ENCODE measurements around the gene OSBPL9. TPM values are rescaled to one million over a fixed set of nuclear protein-coding genes. Genes with fewer than 3 reads are reported as not detected.
A peak's percentile ranks its signal among the peaks of the same experiment; 100 is the strongest.

OSBPL9 gene
- total and polyA plus RNA-seq, 2 donors (not counting 1 experiment from before 2014, with no cell fraction given), result 23.1 to 59.6 TPM

DNA sequence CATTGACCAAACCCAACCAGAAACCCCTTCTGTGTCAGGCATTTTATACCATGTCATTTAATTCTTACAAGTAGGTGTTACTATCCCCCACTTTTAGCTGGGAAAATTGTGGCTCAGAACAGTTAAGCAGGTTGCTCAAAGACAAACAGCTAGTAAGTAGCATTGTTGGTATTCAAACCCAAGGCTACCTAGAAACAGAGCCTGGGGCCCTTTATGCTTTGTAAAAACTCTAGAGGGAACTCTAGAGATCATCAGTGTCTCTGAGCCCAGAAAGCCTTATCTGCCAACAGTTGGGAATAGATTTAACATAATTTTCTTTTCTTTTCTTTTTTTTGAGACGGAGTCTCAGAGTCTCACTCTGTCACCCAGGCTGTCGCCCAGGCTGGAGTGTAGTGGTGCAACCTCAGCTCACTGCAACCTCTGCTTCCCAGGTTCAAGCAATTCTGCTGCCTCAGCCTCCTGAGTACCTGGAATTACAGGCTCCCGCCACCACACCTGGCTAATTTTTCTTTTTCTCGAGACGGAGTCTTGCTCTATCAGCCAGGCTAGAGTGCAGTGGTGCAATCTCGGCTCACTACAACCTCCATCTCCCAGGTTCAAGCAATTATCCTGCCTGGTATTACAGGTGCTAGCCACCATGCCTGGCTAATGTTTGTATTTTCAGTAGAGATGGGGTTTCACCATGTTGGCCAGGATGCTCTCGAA is 48.5 kb upstream of the OSBPL9 start:
- ChIA-PET CTCF (interaction anchor here (0.7 to 1.5 kb wide), 3 partner anchors 33 to 49 kb away, joined by 3 read pairs; partner anchors contain the start of gene EPS15), POLR2A (no interaction called here)
- Mint-ChIP-seq H3K4me1 (peaks cover 55% of the 10 kb centered on the region), H3K27me3 (no peaks in the 10 kb centered on the region), H3K27ac (no peak overlapping the region), H3K4me3 (peak overlapping the region; percentile 82), H3K9me3 (ENCODE audit: insufficient read depth) (no peaks in the 10 kb centered on the region)
- H3K36me3 ChIP-seq (replicated peaks in 1 of 2; ENCODE audit: control extremely low read depth in 1 of 2, control insufficient read depth in 1 of 2, extremely low read depth in 1 of 2, insufficient read depth in 2 of 2, low read length in 1 of 2), result no peaks in the 10 kb centered on the region
- H3K4me3 ChIP-seq (ENCODE audit: control extremely low read depth in 1 of 5, extremely low read depth in 1 of 5, insufficient read depth in 1 of 5, low read depth in 2 of 5, low read length in 4 of 5), result no peak overlapping the region
- intact Hi-C loops (cut with micrococcal nuclease), result no loop called here
- peak overlapping the region; percentile 35 for H3K9ac ChIP-seq (ENCODE audit: low read length)
- TF ChIP-seq EZH2 (IDR thresholded peaks at IDR 0.05; ENCODE audit: borderline replicate concordance, insufficient read depth, low read depth, low read length, poor library complexity, severe bottlenecking), result no peak
- TF ChIP-seq, protein P1, sequence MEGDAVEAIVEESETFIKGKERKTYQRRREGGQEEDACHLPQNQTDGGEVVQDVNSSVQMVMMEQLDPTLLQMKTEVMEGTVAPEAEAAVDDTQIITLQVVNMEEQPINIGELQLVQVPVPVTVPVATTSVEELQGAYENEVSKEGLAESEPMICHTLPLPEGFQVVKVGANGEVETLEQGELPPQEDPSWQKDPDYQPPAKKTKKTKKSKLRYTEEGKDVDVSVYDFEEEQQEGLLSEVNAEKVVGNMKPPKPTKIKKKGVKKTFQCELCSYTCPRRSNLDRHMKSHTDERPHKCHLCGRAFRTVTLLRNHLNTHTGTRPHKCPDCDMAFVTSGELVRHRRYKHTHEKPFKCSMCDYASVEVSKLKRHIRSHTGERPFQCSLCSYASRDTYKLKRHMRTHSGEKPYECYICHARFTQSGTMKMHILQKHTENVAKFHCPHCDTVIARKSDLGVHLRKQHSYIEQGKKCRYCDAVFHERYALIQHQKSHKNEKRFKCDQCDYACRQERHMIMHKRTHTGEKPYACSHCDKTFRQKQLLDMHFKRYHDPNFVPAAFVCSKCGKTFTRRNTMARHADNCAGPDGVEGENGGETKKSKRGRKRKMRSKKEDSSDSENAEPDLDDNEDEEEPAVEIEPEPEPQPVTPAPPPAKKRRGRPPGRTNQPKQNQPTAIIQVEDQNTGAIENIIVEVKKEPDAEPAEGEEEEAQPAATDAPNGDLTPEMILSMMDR (IDR thresholded peaks at IDR 0.05), result no peak
- H3K79me2 ChIP-seq (ENCODE audit: control insufficient read depth, insufficient read depth, low read length), result peaks cover 4% of the 10 kb centered on the region
- DNase-seq (no peak), ATAC-seq (ENCODE audit: low read depth) (no peak)
- H2AFZ ChIP-seq (ENCODE audit: insufficient read depth, low read depth, low read length, poor library complexity, severe bottlenecking), result no peak overlapping the region
- peak overlapping the region in 1 of 2 donors; percentile 84 for H3K27ac ChIP-seq (ENCODE audit: low read length in 2 of 2)
- H3K4me2 ChIP-seq (replicated peaks; ENCODE audit: low read depth, low read length, poor library complexity, severe bottlenecking), result peak overlapping the region; percentile 70
- no peaks in the 10 kb centered on the region for H3K27me3 ChIP-seq (replicated peaks in 1 of 4; ENCODE audit: control extremely low read depth in 1 of 4, control insufficient read depth in 3 of 4, insufficient read depth in 4 of 4, low read length in 3 of 4)
- H3K4me1 ChIP-seq (ENCODE audit: control insufficient read depth in 2 of 2, insufficient read depth in 2 of 2, low read length in 2 of 2), result peaks cover 59 to 60% of the 10 kb centered on the region in 2 donors
- WGBS (ENCODE audit: insufficient coverage), result 100% methylated on average over 6 of the region's 7 CpGs
- no peaks in the 10 kb centered on the region for H3K9me3 ChIP-seq (ENCODE audit: control extremely low read depth in 1 of 3, control insufficient read depth in 2 of 3, insufficient read depth in 1 of 3, low read length in 2 of 3)
- no peaks in the 10 kb centered on the region for H4K20me1 ChIP-seq (ENCODE audit: control insufficient read depth, insufficient read depth, low read length, poor library complexity, severe bottlenecking)

Data from B cell (primary cell).